ENCODE results near the gene TMEM62. TPM values are rescaled to one million over a fixed set of nuclear protein-coding genes. Genes with fewer than 3 reads are reported as not detected.

The TMEM62 gene
- total RNA-seq, 4 donors from 2014 or later = 21.5 to 32.0 (median 25.4) TPM

DNA sequence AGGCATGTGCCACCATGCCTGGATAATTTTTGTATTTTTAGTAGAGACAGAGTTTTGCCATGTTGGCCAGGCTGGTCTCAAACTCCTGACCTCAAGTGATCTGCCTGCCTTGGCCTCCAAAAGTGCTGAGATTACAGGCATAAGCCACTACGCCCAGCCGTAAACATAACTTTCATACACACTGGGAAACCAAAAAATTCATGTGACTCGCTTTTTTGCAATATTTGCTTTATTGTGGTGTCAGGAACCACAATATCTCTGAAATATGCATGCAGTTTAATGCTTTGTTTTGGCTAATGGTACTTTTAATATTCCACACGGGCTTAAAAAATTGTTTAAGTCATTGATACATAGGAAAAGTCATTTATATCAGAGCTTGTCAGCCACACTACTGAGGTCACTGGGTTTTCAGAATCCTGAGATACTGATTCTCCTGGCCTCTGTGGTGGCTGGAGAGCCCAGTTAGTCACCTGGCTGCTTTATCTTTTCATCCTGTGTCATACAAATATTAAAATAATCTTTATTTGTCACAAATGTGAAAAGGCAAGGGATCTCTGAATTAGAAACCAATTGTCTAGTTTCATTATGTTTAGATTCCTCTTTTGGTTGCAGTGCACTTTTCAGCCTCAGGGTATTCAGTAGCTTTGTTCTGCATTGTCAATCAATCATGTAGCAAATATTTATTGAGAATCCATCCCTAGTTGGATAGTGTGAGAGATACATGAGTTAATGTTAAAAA is 10.0 kb downstream of the TMEM62 start:
- WGBS = 91% methylated on average over 4 of the region's 4 CpGs
- peaks cover 37 to 71% (median 51%) of the 10 kb centered on the region in 4 donors for H3K36me3 ChIP-seq
- intact Hi-C loops (cut with DNase I) = no loop called here

DNA sequence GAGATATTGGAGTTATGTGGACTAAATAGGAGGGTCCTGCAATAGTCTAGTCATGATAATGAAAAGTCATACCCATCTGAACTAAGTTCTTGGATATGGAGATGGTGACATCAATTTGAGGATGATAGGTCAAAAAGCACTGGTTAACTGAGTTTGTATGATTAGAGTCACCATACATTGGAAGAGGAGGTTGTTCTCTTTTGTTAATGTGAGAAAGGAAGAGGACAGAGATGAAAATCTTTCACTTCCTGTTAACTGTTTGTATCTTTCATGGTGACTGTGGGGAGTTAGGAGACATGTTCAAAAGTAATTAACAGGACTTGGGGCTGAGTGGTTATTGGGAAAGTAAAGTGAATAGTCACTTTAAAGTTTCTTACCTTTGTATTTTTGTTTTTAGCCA is 11.1 kb downstream of the TMEM62 start:
- no peak for DNase-seq (ENCODE audit: extremely low spot score)
- TF ChIP-seq EP300 (IDR thresholded peaks at IDR 0.05) = no peak
- no peak for TF ChIP-seq POLR2AphosphoS5 (IDR thresholded peaks at IDR 0.05)
- TF ChIP-seq, protein P1, sequence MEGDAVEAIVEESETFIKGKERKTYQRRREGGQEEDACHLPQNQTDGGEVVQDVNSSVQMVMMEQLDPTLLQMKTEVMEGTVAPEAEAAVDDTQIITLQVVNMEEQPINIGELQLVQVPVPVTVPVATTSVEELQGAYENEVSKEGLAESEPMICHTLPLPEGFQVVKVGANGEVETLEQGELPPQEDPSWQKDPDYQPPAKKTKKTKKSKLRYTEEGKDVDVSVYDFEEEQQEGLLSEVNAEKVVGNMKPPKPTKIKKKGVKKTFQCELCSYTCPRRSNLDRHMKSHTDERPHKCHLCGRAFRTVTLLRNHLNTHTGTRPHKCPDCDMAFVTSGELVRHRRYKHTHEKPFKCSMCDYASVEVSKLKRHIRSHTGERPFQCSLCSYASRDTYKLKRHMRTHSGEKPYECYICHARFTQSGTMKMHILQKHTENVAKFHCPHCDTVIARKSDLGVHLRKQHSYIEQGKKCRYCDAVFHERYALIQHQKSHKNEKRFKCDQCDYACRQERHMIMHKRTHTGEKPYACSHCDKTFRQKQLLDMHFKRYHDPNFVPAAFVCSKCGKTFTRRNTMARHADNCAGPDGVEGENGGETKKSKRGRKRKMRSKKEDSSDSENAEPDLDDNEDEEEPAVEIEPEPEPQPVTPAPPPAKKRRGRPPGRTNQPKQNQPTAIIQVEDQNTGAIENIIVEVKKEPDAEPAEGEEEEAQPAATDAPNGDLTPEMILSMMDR (IDR thresholded peaks at IDR 0.05) = no peak
- no peak for TF ChIP-seq POLR2A (IDR thresholded peaks at IDR 0.05; ENCODE audit: low read depth)
- intact Hi-C loops (cut with DNase I) = no loop called here
- Histone ChIP-seq H3K9me3 (no peaks in the 10 kb centered on the region), H3K4me3 (no peak overlapping the region), H3K4me1 (no peaks in the 10 kb centered on the region), H3K36me3 (peaks cover 35 to 71% (median 50%) of the 10 kb centered on the region in 4 donors), H3K27me3 (no peaks in the 10 kb centered on the region), H3K27ac (replicated peaks in 1 of 4) (no peak overlapping the region)

More for the DNA sequence above, 10.0 kb downstream of the TMEM62 start:
- no peaks in the 10 kb centered on the region for H3K4me1 ChIP-seq
- DNase-seq (ENCODE audit: extremely low spot score) = no peak
- H3K27me3 ChIP-seq = no peaks in the 10 kb centered on the region
- H3K9me3 ChIP-seq = no peaks in the 10 kb centered on the region
- no peak overlapping the region for H3K4me3 ChIP-seq
- TF ChIP-seq POLR2AphosphoS5 (IDR thresholded peaks at IDR 0.05) (no peak), EP300 (IDR thresholded peaks at IDR 0.05) (no peak), POLR2A (IDR thresholded peaks at IDR 0.05; ENCODE audit: low read depth) (no peak)
- TF ChIP-seq, protein P1 (IDR thresholded peaks at IDR 0.05) = no peak
- H3K27ac ChIP-seq (replicated peaks in 1 of 4) = no peak overlapping the region

DNA sequence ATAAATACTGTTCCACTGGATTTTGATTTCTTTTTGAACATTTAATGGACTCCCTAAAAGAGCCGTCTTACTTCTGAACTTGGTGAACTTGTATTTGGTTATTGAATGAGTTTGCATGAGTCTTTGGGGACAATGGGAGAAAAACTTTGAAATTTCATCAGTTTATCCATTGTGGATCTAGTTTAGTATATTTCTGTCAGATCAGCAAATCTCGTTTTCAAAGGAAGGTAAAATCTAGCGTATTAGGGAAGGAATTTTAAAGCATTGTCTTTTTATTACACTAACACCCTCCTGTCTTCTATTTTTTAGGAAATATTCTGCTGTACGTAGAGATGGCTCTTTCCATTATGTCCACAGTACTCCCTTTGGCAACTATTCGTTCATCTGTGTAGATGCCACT is 12.8 kb downstream of the TMEM62 start:
- Histone ChIP-seq H3K4me1 (no peaks in the 10 kb centered on the region), H3K27ac (replicated peaks in 1 of 4) (no peak overlapping the region), H3K9me3 (no peaks in the 10 kb centered on the region), H3K36me3 (peaks cover 23 to 70% (median 43%) of the 10 kb centered on the region in 4 donors), H3K4me3 (no peak overlapping the region), H3K27me3 (no peaks in the 10 kb centered on the region)
- intact Hi-C loops (cut with DNase I) = no loop called here
- no peak for TF ChIP-seq POLR2A (IDR thresholded peaks at IDR 0.05; ENCODE audit: low read depth)
- TF ChIP-seq, protein P1 (IDR thresholded peaks at IDR 0.05) = no peak
- TF ChIP-seq EP300 (IDR thresholded peaks at IDR 0.05) = no peak
- TF ChIP-seq POLR2AphosphoS5 (IDR thresholded peaks at IDR 0.05) = no peak
- DNase-seq (ENCODE audit: extremely low spot score) = no peak
- WGBS = 89% methylated on average over 5 of the region's 5 CpGs

DNA sequence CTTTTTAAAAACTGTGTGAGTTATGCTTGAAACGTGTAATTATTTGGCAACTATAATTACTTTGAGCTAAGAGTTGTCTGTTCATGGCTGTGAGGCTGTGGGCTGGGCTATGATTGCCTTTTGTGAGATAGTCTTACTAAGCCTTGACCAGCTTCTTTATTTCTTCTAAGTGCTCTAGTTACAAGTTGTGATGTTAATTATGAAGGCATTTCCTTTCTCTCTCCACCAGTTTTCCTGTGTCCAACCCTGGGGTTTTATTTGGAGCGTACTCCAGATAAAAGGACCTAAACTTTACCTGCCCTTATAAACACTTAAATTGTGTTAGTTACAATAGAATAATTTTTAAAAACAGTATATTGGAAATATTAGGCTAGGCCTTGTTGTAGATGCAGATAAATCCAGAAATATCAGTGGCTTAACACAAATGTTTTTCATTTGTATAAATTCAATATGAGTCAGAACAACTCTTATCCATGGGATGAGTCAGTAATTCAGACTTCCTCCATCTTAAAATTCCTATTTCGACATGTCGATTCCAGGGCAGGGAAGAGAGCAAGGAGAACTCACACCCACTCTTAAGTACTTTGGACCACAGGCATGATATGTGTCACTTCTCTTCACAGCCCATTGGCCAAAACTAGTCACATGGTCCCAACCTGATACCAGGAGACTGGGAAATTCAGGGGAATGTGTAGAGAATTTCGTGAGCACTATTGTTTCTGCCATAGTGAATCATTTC is 17.0 kb downstream of the TMEM62 start:
- Histone ChIP-seq H3K4me1 (no peaks in the 10 kb centered on the region), H3K4me3 (no peak overlapping the region), H3K27me3 (no peaks in the 10 kb centered on the region), H3K9me3 (no peaks in the 10 kb centered on the region), H3K27ac (replicated peaks in 1 of 4) (no peak overlapping the region), H3K36me3 (peaks cover 36 to 85% (median 63%) of the 10 kb centered on the region in 4 donors)
- no peak for DNase-seq (ENCODE audit: extremely low spot score)
- TF ChIP-seq EP300 (IDR thresholded peaks at IDR 0.05) (no peak), POLR2A (IDR thresholded peaks at IDR 0.05; ENCODE audit: low read depth) (no peak), POLR2AphosphoS5 (IDR thresholded peaks at IDR 0.05) (no peak)
- TF ChIP-seq, protein P1 (IDR thresholded peaks at IDR 0.05) = no peak
- intact Hi-C loops (cut with DNase I) = no loop called here
- 94% methylated on average over 5 of the region's 5 CpGs for WGBS

Data from esophagus muscularis mucosa (tissue), 4 donors.